ENCODE results near the gene PRTN3.

- TF ChIP-seq EZH2 (IDR thresholded peaks at IDR 0.05; ENCODE audit: low read length), result no peak
- no peak for TF ChIP-seq CTCF (optimal IDR thresholded peaks at IDR 0.05 in 1 of 3, IDR thresholded peaks at IDR 0.05 in 1 of 3, conservative IDR thresholded peaks at IDR 0.05 in 1 of 3; ENCODE audit: extremely low read depth in 1 of 3, insufficient read depth in 2 of 3, low read length in 3 of 3)
Measured at GRCh38 chr19:884420-885211, 43.8 kb downstream of the PRTN3 start.
